ENCODE results near the gene TRUB1. TPM values are rescaled to one million over a fixed set of nuclear protein-coding genes. Genes with fewer than 3 reads are reported as not detected.

The TRUB1 gene
- total RNA-seq, 1 experiment from 2014 or later, result 30.9 TPM

DNA sequence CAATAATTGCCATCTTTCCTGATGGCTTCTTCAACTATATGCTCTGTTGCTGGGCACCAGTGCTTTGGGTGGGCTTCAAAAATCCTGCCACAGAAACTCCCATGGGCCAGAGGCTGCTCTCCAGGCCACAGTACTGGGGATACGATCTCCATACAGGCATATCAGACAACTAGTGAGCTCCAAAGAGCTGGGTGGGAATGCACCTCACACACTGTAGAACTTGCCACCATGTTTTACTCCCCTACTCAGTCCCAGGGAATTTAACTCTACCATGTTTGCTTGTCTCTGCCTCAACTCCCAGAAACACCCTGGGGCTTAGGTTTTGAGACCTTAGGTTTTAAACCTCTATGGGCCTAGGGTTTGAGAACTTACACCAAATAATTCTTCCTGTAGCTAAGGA lies 20.5 kb upstream of the TRUB1 start:
- DNase-seq, result no peak
- no TSS peak for BruUV-seq (replicated peaks)
- peaks cover 13% of the 10 kb centered on the region for H3K4me1 Mint-ChIP-seq (ENCODE audit: low read depth, unreplicated experiment)
- intact Hi-C loops (cut with micrococcal nuclease; ENCODE audit: unreplicated experiment), result no loop called here
- no peaks in the 10 kb centered on the region for H3K36me3 Mint-ChIP-seq (ENCODE audit: insufficient read depth, unreplicated experiment)
- H3K27me3 Mint-ChIP-seq (ENCODE audit: unreplicated experiment), result no peaks in the 10 kb centered on the region
- CTCF ChIA-PET, result no interaction called here
- no peaks in the 10 kb centered on the region for H3K9me3 Mint-ChIP-seq (ENCODE audit: low read depth, unreplicated experiment)
- TF ChIP-seq, protein P1, sequence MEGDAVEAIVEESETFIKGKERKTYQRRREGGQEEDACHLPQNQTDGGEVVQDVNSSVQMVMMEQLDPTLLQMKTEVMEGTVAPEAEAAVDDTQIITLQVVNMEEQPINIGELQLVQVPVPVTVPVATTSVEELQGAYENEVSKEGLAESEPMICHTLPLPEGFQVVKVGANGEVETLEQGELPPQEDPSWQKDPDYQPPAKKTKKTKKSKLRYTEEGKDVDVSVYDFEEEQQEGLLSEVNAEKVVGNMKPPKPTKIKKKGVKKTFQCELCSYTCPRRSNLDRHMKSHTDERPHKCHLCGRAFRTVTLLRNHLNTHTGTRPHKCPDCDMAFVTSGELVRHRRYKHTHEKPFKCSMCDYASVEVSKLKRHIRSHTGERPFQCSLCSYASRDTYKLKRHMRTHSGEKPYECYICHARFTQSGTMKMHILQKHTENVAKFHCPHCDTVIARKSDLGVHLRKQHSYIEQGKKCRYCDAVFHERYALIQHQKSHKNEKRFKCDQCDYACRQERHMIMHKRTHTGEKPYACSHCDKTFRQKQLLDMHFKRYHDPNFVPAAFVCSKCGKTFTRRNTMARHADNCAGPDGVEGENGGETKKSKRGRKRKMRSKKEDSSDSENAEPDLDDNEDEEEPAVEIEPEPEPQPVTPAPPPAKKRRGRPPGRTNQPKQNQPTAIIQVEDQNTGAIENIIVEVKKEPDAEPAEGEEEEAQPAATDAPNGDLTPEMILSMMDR (IDR thresholded peaks at IDR 0.05; ENCODE audit: unreplicated experiment), result no peak
- no peak overlapping the region for H3K4me3 Mint-ChIP-seq (ENCODE audit: low read depth, unreplicated experiment)
- H3K27ac Mint-ChIP-seq (ENCODE audit: unreplicated experiment), result peak overlapping the region; percentile 91

DNA sequence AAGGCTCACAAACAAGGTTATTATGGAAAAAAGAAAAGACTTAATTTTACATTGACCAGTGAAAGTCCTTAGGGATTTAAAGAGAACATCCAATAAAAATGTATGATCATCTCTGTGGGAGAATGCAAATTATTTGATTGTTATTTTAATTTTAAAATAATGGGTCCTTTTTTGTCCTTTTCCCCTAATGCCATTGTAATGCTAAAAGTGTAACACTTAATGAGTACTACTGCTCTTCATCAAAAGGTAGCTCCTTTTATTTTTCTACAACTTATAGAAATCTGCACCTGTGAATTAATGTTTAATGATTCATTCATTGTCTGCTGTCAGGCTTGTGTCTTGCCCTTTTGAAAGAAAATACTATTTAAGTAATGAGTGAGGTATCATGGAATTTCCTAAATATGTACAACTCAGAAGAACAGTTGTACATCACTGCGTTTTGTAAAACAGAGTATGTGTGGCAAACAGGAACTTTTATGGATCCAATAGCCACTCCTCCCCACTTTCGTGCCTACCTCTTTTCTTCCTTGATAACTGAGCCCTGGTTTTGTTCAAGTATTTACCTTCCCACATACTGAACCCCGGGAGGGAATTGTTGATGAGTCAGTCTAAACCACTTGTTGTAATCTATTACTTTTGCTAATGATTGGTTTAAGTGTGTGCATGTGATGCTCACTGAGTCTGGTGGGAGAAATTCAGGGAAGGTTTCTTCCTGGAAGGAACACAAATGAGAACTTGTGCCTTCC lies 19.9 kb upstream of the TRUB1 start:
- peak overlapping the region; percentile 91 for H3K27ac Mint-ChIP-seq (ENCODE audit: unreplicated experiment)

DNA sequence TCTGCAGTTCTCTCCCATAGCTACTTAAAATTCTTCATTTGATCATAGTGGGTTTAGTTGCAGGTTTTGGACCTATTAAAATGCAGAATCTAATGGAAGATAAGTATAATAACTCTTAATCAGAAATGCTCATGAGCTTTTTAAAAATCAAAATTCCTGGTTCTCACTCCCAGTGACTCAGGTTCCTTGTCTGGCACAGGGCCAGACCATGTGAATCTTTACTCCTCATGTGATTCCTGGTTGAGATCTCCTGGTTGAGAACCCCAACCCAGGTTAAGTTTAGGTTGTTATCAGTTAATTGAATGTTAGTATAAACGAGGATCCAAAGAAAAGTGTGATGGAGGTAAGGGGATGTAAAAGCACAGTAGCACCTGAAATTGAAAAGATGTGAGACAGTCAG lies 17.5 kb upstream of the TRUB1 start:
- no peak overlapping the region for H3K4me3 Mint-ChIP-seq (ENCODE audit: low read depth, unreplicated experiment)
- no peaks in the 10 kb centered on the region for H3K9me3 Mint-ChIP-seq (ENCODE audit: low read depth, unreplicated experiment)
- no peaks in the 10 kb centered on the region for H3K36me3 Mint-ChIP-seq (ENCODE audit: insufficient read depth, unreplicated experiment)
- peaks cover 12% of the 10 kb centered on the region for H3K4me1 Mint-ChIP-seq (ENCODE audit: low read depth, unreplicated experiment)
- intact Hi-C loops (cut with micrococcal nuclease; ENCODE audit: unreplicated experiment), result no loop called here
- H3K27ac Mint-ChIP-seq (ENCODE audit: unreplicated experiment), result no peak overlapping the region
- no peaks in the 10 kb centered on the region for H3K27me3 Mint-ChIP-seq (ENCODE audit: unreplicated experiment)
- no peak for DNase-seq
- CTCF ChIA-PET, result interaction anchor here (1.0 kb wide), 1 partner anchor 18 kb away, joined by 4 read pairs; the partner anchor contains the start of gene TRUB1
- no TSS peak for BruUV-seq (replicated peaks)
- TF ChIP-seq, protein P1 (IDR thresholded peaks at IDR 0.05; ENCODE audit: unreplicated experiment), result no peak

More for the DNA sequence above, 19.9 kb upstream of the TRUB1 start:
- TF ChIP-seq, protein P1 (IDR thresholded peaks at IDR 0.05; ENCODE audit: unreplicated experiment), result no peak
- no peaks in the 10 kb centered on the region for H3K36me3 Mint-ChIP-seq (ENCODE audit: insufficient read depth, unreplicated experiment)
- intact Hi-C loops (cut with micrococcal nuclease; ENCODE audit: unreplicated experiment), result loop anchor here (2.0 kb wide), 1 partner anchor 37 kb away; no protein-coding TSS in a partner anchor
- peak overlapping the region; percentile 40 for H3K4me3 Mint-ChIP-seq (ENCODE audit: low read depth, unreplicated experiment)
- peak; percentile 57 for DNase-seq
- CTCF ChIA-PET, result no interaction called here
- no peaks in the 10 kb centered on the region for H3K9me3 Mint-ChIP-seq (ENCODE audit: low read depth, unreplicated experiment)
- BruUV-seq (replicated peaks), result no TSS peak
- H3K27me3 Mint-ChIP-seq (ENCODE audit: unreplicated experiment), result no peaks in the 10 kb centered on the region
- peaks cover 12% of the 10 kb centered on the region for H3K4me1 Mint-ChIP-seq (ENCODE audit: low read depth, unreplicated experiment)

DNA sequence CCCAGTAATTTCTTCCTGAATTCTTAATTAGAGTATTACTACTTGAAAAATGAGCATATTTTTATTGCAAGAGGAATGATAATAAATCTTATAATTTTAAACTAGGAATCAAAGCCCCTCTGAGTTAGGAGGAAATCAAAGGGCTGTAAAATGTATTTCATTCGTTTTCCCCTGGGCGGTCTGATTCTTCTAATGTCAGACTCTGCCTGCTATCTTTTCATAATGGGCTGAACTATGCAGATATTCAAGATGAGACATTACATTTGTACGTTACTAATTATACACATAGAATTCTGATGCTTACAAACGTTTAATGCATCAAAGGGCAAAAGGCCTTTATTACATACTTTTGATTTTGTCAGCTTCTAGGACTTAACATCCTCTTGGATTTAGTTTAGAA lies 16.0 kb upstream of the TRUB1 start:
- no peaks in the 10 kb centered on the region for H3K9me3 Mint-ChIP-seq (ENCODE audit: low read depth, unreplicated experiment)
- H3K4me1 Mint-ChIP-seq (ENCODE audit: low read depth, unreplicated experiment), result peaks cover 12% of the 10 kb centered on the region
- H3K36me3 Mint-ChIP-seq (ENCODE audit: insufficient read depth, unreplicated experiment), result no peaks in the 10 kb centered on the region
- DNase-seq, result no peak
- BruUV-seq (replicated peaks), result no TSS peak
- CTCF ChIA-PET, result interaction anchor here (0.6 kb wide), 1 partner anchor 1524 kb away, joined by 3 read pairs; no protein-coding TSS in a partner anchor
- no peak overlapping the region for H3K27ac Mint-ChIP-seq (ENCODE audit: unreplicated experiment)
- H3K27me3 Mint-ChIP-seq (ENCODE audit: unreplicated experiment), result no peaks in the 10 kb centered on the region
- TF ChIP-seq, protein P1 (IDR thresholded peaks at IDR 0.05; ENCODE audit: unreplicated experiment), result no peak
- no peak overlapping the region for H3K4me3 Mint-ChIP-seq (ENCODE audit: low read depth, unreplicated experiment)
- intact Hi-C loops (cut with micrococcal nuclease; ENCODE audit: unreplicated experiment), result no loop called here
